Testis (tissue), 2 donors: Measurements from ENCODE around the gene FAM229B.
"Not testable (repeated sequence)": the region's sequence is repeated elsewhere in the genome, so short reads cannot be mapped to it uniquely, and the experiment has no call there.

Experiments used
- POLR2A ChIP-seq: fragments of 450-650 bp; IDR thresholded peaks from one replicate; pipeline ENCODE4 v1.6.1; 2017; ENCODE audit warnings: antibody characterized with exemption, mild to moderate bottlenecking, moderate library complexity
- TF ChIP-seq, protein P1 (sequence below), 3 experiments: fragments of 450-650 bp in 2 of 3; fragments of 200-600 bp in 1 of 3; sonication (generic) in 1 of 3; IDR thresholded peaks; one replicate each; pipeline ENCODE4 v1.5.1; 2016 to 2019; ENCODE audit warnings: antibody characterized with exemption in 3 of 3, mild to moderate bottlenecking in 2 of 3, moderate library complexity in 1 of 3

DNA sequence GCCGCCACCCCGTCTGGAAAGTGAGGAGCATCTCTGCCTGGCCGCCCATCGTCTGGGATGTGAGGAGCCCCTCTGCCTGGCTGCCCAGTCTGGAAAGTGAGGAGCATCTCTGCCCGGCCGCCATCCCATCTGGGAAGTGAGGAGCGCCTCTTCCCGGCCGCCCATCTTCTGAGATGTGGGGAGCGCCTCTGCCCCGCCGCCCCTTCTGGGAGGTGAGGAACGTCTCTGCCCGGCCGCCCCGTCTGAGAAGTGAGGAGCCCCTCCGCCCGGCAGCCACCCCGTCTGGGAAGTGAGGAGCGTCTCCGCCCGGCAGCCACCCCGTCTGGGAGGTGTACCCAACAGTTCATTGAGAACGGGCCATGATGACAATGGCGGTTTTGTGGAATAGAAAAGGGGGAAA is 39.9 kb upstream of the FAM229B start:
- TF ChIP-seq, protein P1, sequence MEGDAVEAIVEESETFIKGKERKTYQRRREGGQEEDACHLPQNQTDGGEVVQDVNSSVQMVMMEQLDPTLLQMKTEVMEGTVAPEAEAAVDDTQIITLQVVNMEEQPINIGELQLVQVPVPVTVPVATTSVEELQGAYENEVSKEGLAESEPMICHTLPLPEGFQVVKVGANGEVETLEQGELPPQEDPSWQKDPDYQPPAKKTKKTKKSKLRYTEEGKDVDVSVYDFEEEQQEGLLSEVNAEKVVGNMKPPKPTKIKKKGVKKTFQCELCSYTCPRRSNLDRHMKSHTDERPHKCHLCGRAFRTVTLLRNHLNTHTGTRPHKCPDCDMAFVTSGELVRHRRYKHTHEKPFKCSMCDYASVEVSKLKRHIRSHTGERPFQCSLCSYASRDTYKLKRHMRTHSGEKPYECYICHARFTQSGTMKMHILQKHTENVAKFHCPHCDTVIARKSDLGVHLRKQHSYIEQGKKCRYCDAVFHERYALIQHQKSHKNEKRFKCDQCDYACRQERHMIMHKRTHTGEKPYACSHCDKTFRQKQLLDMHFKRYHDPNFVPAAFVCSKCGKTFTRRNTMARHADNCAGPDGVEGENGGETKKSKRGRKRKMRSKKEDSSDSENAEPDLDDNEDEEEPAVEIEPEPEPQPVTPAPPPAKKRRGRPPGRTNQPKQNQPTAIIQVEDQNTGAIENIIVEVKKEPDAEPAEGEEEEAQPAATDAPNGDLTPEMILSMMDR (IDR thresholded peaks at IDR 0.05), result not testable (repeated sequence)
- TF ChIP-seq POLR2A, result not testable (repeated sequence)
